Naive B cell (primary cell): Measurements from ENCODE around the gene HDHD2. TPM values are rescaled to one million over a fixed set of nuclear protein-coding genes. Genes with fewer than 3 reads are reported as not detected.
"Not testable (repeated sequence)": the region's sequence is repeated elsewhere in the genome, so short reads cannot be mapped to it uniquely, and the experiment has no call there.

Experiments used
- ATAC-seq, 2 donors: fragments of 150-1000 bp; cut with Tn5 transposase; 2 replicates each; pipeline ENCODE4 v1.10.0; 2021; ENCODE audit warnings: low read depth in 2 of 2, mild to moderate bottlenecking in 2 of 2, moderate library complexity in 2 of 2
- DNase-seq: peaks from one replicate; pipeline ENCODE4 v3.0.0; 2022
- H3K27ac Mint-ChIP-seq, 6 donors: one replicate each; pipeline ENCODE4 v1.8.0; 2020 to 2022; ENCODE audit warnings: mild to moderate bottlenecking in 6 of 6, mixed read lengths in 6 of 6, moderate library complexity in 5 of 6, inconsistent platforms in 2 of 6
- H3K27me3 Mint-ChIP-seq, 3 donors: one replicate each; pipeline ENCODE4 v1.8.0; 2021 to 2022; ENCODE audit warnings: mixed read lengths in 3 of 3, mild to moderate bottlenecking in 1 of 3
- H3K36me3 Mint-ChIP-seq, 2 donors: one replicate each; pipeline ENCODE4 v1.8.0; 2020 to 2022; ENCODE audit warnings: mixed read lengths in 2 of 2, inconsistent platforms in 1 of 2, mild to moderate bottlenecking in 1 of 2
- H3K4me1 Mint-ChIP-seq, 3 donors: one replicate each; pipeline ENCODE4 v1.8.0; 2020 to 2022; ENCODE audit warnings: mixed read lengths in 3 of 3, inconsistent platforms in 1 of 3, mild to moderate bottlenecking in 1 of 3, moderate library complexity in 1 of 3
- H3K4me3 Mint-ChIP-seq, 8 donors: one replicate each; pipeline ENCODE4 v1.8.0; 2020 to 2022; ENCODE audit warnings: mild to moderate bottlenecking in 8 of 8, mixed read lengths in 8 of 8, moderate library complexity in 8 of 8, inconsistent platforms in 2 of 8
- H3K9me3 Mint-ChIP-seq, 7 donors: one replicate each; pipeline ENCODE4 v1.8.0; 2020 to 2022; ENCODE audit warnings: mixed read lengths in 7 of 7, mild to moderate bottlenecking in 5 of 7, inconsistent platforms in 2 of 7, moderate library complexity in 1 of 7
- polyA plus RNA-seq, 6 donors: library from polyadenylated mRNA; unstranded; fragments of 300-500 nt; fragmentation: Illumina TruSeq; gene quantifications; one replicate each; pipeline ENCODE4 v1.2.3, GENCODE V29; 2021; ENCODE audit warnings: low read depth in 6 of 6

Gene HDHD2, protein sequence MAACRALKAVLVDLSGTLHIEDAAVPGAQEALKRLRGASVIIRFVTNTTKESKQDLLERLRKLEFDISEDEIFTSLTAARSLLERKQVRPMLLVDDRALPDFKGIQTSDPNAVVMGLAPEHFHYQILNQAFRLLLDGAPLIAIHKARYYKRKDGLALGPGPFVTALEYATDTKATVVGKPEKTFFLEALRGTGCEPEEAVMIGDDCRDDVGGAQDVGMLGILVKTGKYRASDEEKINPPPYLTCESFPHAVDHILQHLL
- 10 to 100 TPM; 38.9 to 88.8 (median 60.2) TPM for polyA plus RNA-seq

DNA sequence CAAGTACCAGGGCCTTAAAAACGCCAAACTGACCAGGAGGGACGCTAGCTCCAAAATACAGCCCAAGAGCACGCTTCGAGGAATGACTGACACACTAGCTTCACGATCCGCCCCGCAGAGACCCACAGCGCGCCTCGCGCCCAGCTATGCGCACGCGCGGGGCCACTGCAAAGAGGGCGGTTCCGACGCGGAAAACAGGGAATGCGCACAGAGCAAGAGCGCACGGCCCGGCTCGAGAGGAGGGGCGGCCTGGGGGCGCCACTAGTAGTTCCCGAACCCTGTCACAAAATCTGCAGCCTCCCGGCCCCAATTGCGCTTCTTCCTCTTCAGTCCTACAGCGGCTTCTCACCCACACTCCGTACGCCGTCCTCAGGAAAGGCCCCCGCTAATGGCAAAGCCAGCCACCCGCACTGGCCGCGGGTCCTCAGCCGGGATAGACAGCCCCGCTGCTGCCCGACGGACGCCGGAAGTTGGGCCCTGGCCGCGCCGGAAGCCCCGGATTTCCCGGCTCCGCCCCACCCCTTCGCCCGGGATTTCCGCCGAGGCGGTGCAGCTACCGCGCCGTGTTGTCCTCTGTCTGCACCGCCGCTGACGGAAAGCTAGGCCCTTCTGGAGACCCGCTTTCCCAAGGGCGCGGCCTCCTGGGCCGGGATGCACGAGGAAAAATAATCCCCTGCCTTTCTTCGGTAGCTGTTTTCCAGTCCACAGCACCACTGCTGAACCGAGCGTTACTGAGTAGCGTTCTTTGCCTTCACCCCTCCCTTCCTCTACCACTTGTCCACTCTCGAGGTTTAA, at the start of gene HDHD2:
Gene HDHD2, minus strand, starts transcription at position 472 of the 795 bp plus-strand sequence. CDS start 14,061 bp downstream, outside the sequence.
- Mint-ChIP-seq H3K9me3 (no peaks in the 10 kb centered on the region), H3K36me3 (peaks cover 0 to 6% of the 10 kb centered on the region in 2 donors), H3K4me3 (peak within 1 kb of the TSS; percentile 94 to 99 (median 98)), H3K4me1 (peaks cover 45 to 49% (median 48%) of the 10 kb centered on the region in 3 donors), H3K27me3 (no peaks in the 10 kb centered on the region), H3K27ac (peak within 1 kb of the TSS; percentile 95 to 98 (median 96))
- DNase-seq: peak; percentile 63
- ATAC-seq: peak; percentile 81 to 82

DNA sequence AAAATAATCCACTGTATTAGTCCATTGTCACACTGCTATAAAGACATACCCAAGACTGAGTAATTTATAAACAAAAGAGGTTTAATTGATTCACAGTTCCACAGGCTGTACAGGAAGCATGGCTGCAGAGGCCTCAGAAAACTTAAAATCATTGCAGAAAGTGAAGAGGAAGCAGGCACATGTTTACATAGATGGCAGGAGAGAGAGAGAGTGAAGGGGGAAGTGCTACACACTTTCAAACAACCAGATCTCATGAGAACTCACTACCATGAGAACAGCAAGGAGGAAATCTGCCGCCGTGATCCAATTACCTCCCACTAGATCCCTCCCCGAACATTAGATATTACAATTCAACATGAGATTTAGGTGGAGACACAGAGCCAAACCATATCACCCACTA, 45.7 kb upstream of the HDHD2 start:
- H3K4me1 Mint-ChIP-seq: peaks cover 17 to 21% (median 20%) of the 10 kb centered on the region in 3 donors
- peaks cover 8 to 30% (median 12%) of the 10 kb centered on the region in 3 donors for H3K27me3 Mint-ChIP-seq
- not testable (repeated sequence) for DNase-seq, ATAC-seq, H3K36me3 Mint-ChIP-seq
- peak overlapping the region in 3 of 8 donors; percentile 1 to 63 (median 17) for H3K4me3 Mint-ChIP-seq
- H3K9me3 Mint-ChIP-seq: peaks cover 4 to 22% (median 11%) of the 10 kb centered on the region in 7 donors
- peak overlapping the region in 5 of 6 donors; percentile 16 to 79 (median 68) for H3K27ac Mint-ChIP-seq

DNA sequence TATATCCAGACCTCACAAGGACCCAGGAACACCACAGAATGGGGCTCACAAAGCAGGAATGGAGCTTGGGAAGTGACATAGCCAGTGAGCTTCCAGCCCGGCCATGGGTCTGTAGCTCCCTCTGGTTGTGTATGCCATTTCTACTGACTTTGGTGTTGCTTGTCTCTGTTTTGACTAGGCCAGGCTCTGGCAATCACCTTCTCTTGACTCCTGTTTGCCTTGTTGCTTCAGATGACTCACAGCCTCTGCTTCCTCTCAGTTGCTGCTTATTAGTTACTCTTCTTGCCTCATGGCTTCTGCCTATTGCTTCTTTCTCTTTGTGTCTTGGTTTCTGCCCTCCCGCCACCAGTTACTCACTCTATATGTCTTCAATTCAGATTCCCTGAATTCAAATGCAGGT, 41.7 kb upstream of the HDHD2 start:
- H3K4me3 Mint-ChIP-seq: no peak overlapping the region
- peaks cover 17 to 21% (median 20%) of the 10 kb centered on the region in 3 donors for H3K4me1 Mint-ChIP-seq
- peaks cover 4 to 8% of the 10 kb centered on the region in 2 donors for H3K36me3 Mint-ChIP-seq
- peaks cover 6 to 20% (median 11%) of the 10 kb centered on the region in 7 donors for H3K9me3 Mint-ChIP-seq
- peaks cover 8 to 21% (median 10%) of the 10 kb centered on the region in 3 donors for H3K27me3 Mint-ChIP-seq
- no peak overlapping the region for H3K27ac Mint-ChIP-seq
- ATAC-seq (no peak), DNase-seq (no peak)

DNA sequence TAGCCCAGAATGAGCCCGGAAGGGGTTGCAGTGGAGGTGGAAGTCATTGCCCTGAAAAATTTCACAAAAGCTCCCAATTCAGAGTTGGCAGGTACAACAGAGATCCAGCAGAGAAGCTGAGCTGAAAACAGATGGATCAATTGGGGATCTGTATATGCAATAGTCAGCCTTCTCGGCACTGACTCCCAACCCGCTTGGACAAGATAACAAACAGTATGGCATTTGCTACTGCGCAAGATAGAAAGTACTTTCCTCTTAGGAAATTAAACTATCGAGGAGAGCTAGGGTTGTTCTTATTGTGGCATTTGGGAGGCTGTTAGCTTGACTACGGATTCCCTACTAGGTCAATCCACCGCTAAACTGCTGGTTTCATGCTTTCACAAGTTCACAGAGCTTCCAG, 37.4 kb upstream of the HDHD2 start:
- no peak for DNase-seq
- Mint-ChIP-seq H3K4me3 (no peak overlapping the region), H3K27me3 (peaks cover 10 to 37% (median 19%) of the 10 kb centered on the region in 3 donors), H3K9me3 (peaks cover 15 to 45% (median 24%) of the 10 kb centered on the region in 7 donors), H3K27ac (no peak overlapping the region), H3K4me1 (no peaks in the 10 kb centered on the region), H3K36me3 (peaks cover 0 to 14% of the 10 kb centered on the region in 2 donors)
- no peak for ATAC-seq

DNA sequence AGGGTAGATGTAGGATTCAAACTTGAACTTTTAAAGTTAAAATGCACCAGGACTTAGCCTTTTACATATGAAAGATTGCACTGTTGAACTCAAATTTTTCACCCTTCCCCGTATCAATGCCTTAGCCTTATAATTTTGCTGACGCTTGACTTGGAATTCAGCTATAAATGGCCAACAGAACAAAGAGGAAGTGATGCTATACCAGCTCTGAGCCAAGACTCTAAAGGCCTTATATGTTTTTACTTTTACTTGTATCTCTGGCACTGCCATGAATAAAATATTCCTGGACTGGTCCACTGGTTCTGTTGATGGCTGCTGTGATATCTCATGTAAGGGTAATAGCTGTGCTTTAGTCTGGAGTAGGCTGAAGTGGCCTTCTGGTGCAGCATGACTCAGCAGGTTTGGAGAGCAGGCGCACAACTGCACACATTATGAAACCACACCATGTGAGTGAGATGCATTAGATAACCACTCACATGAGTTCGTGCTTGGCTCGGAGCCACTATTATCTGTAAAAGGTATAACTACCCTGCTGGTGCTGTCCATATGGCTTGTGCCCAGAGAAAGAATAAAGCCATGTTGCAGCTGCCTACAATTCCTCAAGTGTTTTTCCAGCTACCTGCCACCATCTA, 34.2 kb upstream of the HDHD2 start:
- peaks cover 16 to 58% (median 23%) of the 10 kb centered on the region in 7 donors for H3K9me3 Mint-ChIP-seq
- H3K36me3 Mint-ChIP-seq: peaks cover 9 to 20% of the 10 kb centered on the region in 2 donors
- DNase-seq (no peak), ATAC-seq (no peak)
- no peak overlapping the region for H3K4me3 Mint-ChIP-seq
- no peaks in the 10 kb centered on the region for H3K4me1 Mint-ChIP-seq
- H3K27me3 Mint-ChIP-seq: peaks cover 7 to 44% (median 32%) of the 10 kb centered on the region in 3 donors
- H3K27ac Mint-ChIP-seq: peak overlapping the region in 1 of 6 donors; percentile 7

DNA sequence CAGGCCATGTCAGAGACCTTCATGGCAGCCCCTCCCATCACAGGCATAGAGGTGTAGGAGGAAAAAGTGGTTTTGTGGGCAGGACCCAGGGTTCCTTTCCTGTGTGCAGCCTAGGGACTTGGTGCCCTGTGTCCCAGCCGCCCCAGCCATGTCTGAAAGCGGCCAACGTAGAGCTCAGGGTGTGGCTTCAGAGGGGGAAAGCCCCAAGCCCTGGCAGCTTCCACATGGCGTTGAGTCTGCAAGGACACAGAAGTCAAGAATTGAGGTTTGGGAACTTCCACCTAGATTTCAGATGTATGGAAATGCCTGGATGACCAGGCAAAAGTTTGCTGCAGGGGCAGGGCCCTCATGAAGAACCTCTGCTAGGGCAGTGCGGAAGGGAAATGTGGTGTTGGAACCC, 31.9 kb upstream of the HDHD2 start:
- not testable (repeated sequence) for ATAC-seq, H3K4me1 Mint-ChIP-seq, H3K4me3 Mint-ChIP-seq, DNase-seq, H3K27ac Mint-ChIP-seq
- H3K9me3 Mint-ChIP-seq: peaks cover 16 to 55% (median 23%) of the 10 kb centered on the region in 7 donors
- peaks cover 2 to 49% (median 31%) of the 10 kb centered on the region in 3 donors for H3K27me3 Mint-ChIP-seq
- peaks cover 9 to 17% of the 10 kb centered on the region in 2 donors for H3K36me3 Mint-ChIP-seq

DNA sequence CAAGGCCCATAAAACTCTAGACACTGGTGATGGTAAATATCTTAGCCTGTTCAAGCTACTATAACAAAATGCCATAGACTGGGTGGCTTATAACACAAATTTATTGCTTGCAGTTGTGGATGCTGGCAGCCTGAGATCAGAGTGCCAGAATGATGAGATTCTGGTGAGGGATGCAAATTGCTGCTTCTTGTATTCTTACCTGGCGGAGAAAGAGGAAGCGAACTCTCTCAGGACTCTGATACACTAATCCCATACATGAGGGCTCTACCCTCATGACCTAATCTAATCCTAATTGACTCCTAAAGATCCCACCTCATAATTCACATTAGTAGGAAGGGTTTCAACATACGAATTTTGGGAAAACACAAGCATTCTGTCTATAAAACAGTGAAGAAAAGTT, 30.5 kb upstream of the HDHD2 start:
- Mint-ChIP-seq H3K27me3 (peaks cover 0 to 42% (median 27%) of the 10 kb centered on the region in 3 donors), H3K36me3 (peaks cover 9 to 12% of the 10 kb centered on the region in 2 donors), H3K9me3 (peaks cover 15 to 44% (median 21%) of the 10 kb centered on the region in 7 donors), H3K4me1 (peaks cover 0 to 6% (median 0%) of the 10 kb centered on the region in 3 donors), H3K27ac (no peak overlapping the region), H3K4me3 (peak overlapping the region in 1 of 8 donors; percentile 3)
- no peak for DNase-seq
- ATAC-seq: no peak

DNA sequence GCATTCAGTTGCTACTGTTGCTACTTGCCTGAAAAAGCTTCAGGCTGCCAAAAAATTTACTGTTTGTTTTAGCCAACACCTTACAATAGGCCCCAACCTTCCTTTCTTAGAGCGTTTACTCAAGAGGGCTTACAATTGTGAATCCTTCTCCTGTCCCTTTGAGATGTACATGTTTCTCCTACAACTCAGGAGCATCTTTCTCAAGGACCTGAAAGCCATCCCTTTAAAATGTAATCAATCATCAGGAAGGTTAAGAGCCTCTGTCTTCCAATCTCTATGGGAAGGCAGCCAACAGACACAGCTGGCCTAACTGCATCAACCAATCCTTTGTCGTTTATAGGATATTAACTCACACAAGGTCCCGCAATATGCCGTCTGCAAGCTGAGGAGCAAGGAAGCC, 29.2 kb upstream of the HDHD2 start:
- H3K4me3 Mint-ChIP-seq: no peak overlapping the region
- peaks cover 0 to 40% (median 27%) of the 10 kb centered on the region in 3 donors for H3K27me3 Mint-ChIP-seq
- ATAC-seq (no peak), DNase-seq (no peak)
- H3K9me3 Mint-ChIP-seq: peaks cover 8 to 31% (median 11%) of the 10 kb centered on the region in 7 donors
- H3K4me1 Mint-ChIP-seq: peaks cover 0 to 6% (median 0%) of the 10 kb centered on the region in 3 donors
- no peak overlapping the region for H3K27ac Mint-ChIP-seq
- H3K36me3 Mint-ChIP-seq: peaks cover 9 to 11% of the 10 kb centered on the region in 2 donors

DNA sequence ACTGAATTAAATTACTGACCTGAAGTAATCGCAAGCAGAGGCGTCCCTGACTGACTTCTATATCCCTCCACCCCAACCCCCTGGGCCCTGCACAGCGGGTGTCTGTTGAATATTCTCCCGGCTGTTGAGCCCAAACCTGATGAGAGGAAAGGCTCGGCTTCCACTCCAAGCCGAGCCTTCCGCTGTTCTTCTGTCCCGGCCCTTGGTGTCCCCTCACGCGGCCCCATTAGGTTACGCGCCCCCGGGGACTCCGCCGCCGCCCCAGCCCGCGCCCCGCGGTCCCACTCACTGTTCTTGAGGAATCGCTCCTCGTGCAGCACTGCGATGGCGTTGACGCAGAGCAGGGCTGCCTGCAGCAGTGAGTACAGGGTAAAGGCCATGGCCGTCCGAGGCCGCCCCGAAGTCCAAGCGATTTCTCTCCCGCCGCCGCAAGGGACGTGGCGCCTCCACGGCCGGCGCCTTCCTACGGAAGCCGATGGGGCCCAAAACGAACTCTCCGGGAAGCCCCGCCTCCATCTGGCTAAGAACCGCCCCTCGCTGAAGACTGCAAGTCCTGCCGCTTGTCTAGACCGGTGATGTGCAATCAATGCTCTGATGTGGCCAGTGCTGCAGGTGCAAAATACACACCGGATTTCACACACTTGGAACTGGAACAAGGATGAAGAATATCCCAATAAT, 25.7 kb upstream of the HDHD2 start, which contains the start of gene IER3IP1:
Gene IER3IP1, minus strand, starts transcription at position 467 of the 678 bp plus-strand sequence. Its CDS starts 87 bp downstream, at position 380.
- peaks cover 0 to 14% (median 6%) of the 10 kb centered on the region in 3 donors for H3K27me3 Mint-ChIP-seq
- peaks cover 0 to 3% (median 0%) of the 10 kb centered on the region in 7 donors for H3K9me3 Mint-ChIP-seq
- DNase-seq (peak; percentile 80), ATAC-seq (peak; percentile 90 to 91)
- peaks cover 0 to under 1% of the 10 kb centered on the region in 2 donors for H3K36me3 Mint-ChIP-seq
- H3K27ac Mint-ChIP-seq: peak within 1 kb of the TSS in 5 of 6 donors; percentile 34 to 95 (median 81)
- H3K4me3 Mint-ChIP-seq: peak within 1 kb of the TSS in 5 of 8 donors; percentile 38 to 75 (median 62)
- peaks cover 0 to 6% (median 0%) of the 10 kb centered on the region in 3 donors for H3K4me1 Mint-ChIP-seq

DNA sequence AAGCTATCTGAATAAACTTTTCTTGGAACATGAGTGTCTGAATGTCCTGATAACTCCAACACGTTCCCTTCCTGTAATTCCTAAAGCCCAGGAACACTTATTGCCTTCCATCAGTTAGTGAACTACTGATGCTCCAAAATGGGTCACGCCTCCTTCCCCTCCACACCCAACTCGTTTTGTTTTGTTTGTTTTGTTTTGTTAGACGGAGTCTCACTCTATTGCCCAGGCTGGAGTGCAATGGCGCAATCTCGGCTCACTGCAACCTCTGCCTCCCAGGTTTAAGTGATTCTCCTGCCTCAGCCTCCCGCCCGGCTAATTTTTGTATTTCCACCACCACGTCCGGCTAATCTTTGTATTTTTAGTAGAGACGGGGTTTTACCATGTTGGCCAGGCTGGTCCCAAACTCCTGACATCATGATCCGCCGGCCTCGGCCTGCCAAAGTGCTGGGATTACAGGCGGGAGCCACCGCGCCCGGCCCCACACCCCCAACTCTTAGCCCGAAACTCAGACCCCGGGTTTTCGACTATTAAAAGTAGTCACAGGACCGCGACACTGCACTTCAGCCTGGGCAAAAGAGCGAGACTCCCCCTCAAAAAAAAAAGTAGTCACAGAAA, 25.1 kb upstream of the HDHD2 start:
- H3K4me3 Mint-ChIP-seq: no peak overlapping the region
- H3K9me3 Mint-ChIP-seq: no peaks in the 10 kb centered on the region
- peak overlapping the region in 4 of 6 donors; percentile 79 to 95 (median 84) for H3K27ac Mint-ChIP-seq
- H3K27me3 Mint-ChIP-seq: peaks cover 0 to 14% (median 5%) of the 10 kb centered on the region in 3 donors
- DNase-seq (no peak), ATAC-seq (peak; percentile 7 to 12)
- peaks cover 0 to 6% (median 0%) of the 10 kb centered on the region in 3 donors for H3K4me1 Mint-ChIP-seq
- H3K36me3 Mint-ChIP-seq: no peaks in the 10 kb centered on the region

DNA sequence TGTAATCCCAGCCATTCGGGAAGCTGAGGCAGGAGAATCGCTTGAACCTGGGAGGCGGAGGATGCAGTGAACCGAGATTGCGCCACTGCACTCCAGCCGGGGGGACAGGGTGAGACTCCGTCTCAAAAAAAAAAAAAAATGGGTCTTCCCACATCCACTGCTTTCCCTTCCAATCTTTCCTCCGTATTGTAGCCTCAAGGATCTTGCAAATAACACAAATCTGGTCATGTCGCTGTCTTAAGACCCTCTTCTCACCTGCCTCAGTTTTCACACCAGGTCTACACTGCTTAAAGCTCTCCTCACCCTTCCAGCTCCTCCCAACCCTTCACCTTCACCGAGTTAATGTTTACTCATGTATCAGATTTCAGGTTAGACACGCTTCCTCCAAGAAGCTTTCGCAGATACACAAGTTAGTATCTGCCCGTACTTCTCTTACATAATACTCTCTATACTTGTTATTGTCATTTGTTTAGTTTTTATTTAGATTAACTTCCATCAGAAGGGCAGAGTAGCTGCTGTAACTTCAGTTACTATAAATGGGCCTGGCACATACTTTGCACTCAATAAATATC, 24.3 kb upstream of the HDHD2 start:
- H3K36me3 Mint-ChIP-seq: no peaks in the 10 kb centered on the region
- peaks cover 0 to 14% (median 5%) of the 10 kb centered on the region in 3 donors for H3K27me3 Mint-ChIP-seq
- DNase-seq (no peak), ATAC-seq (no peak)
- no peaks in the 10 kb centered on the region for H3K9me3 Mint-ChIP-seq
- no peak overlapping the region for H3K27ac Mint-ChIP-seq
- no peak overlapping the region for H3K4me3 Mint-ChIP-seq
- H3K4me1 Mint-ChIP-seq: peaks cover 0 to 6% (median 0%) of the 10 kb centered on the region in 3 donors

DNA sequence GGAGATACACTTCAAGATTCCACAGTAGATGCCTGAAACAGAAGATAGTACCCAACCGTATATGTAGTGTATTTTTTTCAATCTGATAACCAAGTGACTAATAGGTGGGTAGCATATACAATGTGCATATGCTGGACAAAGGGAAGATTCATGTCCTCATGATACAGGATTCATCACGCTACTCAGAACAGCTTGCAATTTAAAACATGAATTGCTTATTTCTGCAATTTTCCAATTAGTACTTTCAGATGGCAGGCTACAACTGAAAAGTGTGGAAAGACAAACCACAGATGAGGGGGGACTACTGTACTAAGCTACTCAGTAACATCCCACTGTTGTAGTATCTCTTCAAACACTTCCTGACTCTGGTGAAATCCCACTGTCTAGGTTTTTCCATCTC, 22.2 kb upstream of the HDHD2 start:
- no peak for DNase-seq
- no peaks in the 10 kb centered on the region for H3K36me3 Mint-ChIP-seq
- H3K4me1 Mint-ChIP-seq: peaks cover 0 to 13% (median 4%) of the 10 kb centered on the region in 3 donors
- H3K9me3 Mint-ChIP-seq: no peaks in the 10 kb centered on the region
- peaks cover 0 to 4% (median 0%) of the 10 kb centered on the region in 3 donors for H3K27me3 Mint-ChIP-seq
- no peak overlapping the region for H3K27ac Mint-ChIP-seq
- no peak overlapping the region for H3K4me3 Mint-ChIP-seq
- no peak for ATAC-seq
